ENCODE measurements around the gene MVB12B.

MVB12B gene

GRCh38 chr9:126384926-126385325 is 58.3 kb downstream of the MVB12B start:
- no peak for DNase-seq (ENCODE audit: low read depth in 2 of 2)

DNA sequence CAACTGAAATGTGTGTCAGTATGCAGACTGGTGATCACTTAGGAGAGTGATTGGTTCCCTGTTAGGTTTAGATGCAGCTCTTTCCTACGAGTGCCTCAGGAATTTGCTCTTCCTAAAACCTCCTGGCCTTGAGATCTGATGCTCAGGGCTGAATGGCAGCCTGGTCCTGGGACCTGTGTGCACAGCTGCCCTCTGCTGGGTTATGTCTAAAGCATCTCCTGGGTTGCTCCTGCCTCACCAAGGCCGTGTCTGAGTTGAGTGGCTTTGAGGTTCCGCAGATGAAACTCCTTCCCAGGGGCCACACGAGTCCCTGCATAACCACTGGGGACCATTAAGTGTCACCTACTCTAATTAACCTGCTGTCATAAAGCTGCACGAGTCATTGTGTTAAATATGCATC is 59.5 kb downstream of the MVB12B start:
- DNase-seq (ENCODE audit: low read depth in 2 of 2) = no peak

DNA sequence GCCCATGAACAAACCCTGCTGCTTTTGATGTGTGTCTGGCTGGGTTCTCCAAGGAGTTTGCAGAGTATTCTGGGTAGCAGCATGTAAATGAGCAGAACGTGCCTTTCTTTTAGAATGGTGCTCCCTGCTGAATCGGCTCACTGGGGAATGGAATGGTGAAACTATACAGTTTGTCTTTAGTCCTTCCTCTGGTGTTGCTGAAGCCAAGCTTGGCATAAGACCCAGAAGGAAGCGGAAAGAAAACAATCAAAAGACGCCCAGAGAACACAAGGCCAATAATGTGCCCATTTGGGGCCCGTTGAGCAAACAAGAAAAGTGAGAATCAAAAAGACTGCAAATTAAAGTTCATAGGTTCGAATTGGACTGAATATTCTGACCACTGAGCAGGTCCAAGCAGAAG is 60.1 kb downstream of the MVB12B start:
- no peak for DNase-seq (ENCODE audit: low read depth in 2 of 2)

DNA sequence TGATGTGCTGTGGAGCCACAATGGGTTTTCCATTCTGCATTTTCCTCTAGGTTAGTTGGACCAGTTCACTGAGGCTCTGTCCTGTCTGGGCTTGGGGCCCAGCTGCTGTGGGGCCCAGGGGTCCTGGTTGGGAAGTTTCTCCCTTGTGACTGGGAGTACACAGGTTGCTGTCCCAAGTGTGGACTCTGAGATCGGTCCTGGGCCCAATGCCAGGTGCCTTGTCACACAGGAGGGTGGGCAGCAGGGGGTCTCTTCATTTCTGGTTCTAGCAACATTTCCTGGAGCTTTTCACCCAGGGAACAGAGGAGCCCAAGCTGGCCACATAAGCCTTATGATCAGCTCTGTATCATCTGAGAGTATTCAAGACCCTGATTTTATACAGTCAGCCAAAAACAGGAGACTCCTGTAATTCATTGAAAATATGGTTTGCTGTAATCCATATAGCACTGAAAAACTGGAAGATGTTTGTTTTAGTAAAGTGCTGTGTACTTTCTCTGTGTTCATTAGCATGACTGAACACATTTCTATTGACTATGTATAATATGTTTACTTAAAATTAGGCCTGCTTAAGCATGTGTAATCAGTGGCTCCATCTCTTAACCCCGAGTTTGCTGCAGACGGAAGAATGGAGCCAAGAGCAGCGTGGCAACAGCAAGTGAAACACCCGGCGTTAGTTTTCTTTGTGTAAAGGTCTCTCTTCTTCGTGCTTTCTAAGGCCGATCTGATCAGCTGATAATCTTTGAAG is 62.5 kb downstream of the MVB12B start:
- no peak for DNase-seq (ENCODE audit: low read depth in 2 of 2)

GRCh38 chr9:126389992-126390391 is 63.4 kb downstream of the MVB12B start:
- no peak for DNase-seq (ENCODE audit: low read depth in 2 of 2)

- DNase-seq (ENCODE audit: low read depth in 2 of 2) = no peak
Observed at GRCh38 chr9:126390923-126391322, 64.3 kb downstream of the MVB12B start.

GRCh38 chr9:126391713-126392661 is 65.4 kb downstream of the MVB12B start:
- no peak for DNase-seq (ENCODE audit: low read depth in 2 of 2)

DNA sequence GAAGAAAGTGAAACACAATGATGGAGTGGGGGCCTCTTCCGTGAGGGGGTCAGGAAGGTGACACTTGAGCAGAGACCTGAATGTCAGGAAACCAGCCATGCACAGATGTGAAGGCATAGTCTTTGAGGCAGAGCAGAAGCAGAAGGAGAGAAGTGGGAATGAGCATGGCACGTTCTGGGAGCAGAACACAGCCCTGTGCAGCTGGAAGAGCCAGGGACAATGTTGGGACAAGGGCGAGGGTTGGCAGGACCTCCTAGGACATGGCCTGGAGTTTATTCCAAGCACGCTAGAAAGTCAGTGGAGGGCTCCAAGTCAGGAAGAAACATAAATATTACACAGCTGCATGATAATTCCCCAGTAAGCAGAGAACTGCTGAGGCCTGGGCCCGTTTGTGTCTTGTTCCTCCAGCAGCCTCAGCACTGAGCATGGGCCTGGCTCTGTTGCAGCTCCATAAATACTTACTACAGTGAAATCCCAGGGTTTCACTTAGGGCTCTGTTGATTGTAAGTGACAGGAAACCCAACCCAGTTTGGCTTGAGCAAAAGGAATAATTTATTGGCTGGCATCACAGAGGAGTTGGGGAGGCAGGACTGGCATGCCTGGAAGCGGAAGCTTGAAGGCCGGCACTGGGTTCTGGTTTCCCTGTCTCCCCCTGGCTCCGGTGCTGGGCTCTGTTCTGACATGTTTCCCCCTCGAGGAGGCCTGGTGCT is 66.2 kb downstream of the MVB12B start:
- no peak for DNase-seq (ENCODE audit: low read depth in 2 of 2)

DNA sequence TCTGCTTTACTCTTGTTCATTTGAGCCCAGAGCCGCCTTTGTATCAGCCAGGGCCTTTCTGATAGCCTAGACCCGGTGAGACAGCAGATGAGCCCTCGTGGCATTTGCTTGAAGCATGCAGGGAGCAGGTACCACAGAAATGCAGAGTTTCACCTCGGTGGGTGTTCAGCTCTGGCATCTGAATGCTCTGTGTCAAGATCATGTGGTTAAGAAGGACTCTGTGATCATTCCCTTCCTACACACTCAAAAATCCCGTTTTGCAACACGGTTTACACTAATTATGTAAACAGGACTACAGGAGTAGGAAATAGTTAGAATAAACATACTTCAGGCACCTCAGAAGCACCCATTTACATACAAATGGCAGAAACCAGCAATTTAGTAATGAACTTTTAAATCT is 67.2 kb downstream of the MVB12B start:
- DNase-seq (ENCODE audit: low read depth in 2 of 2) = no peak

GRCh38 chr9:126394802-126395201 is 68.2 kb downstream of the MVB12B start:
- no peak for DNase-seq (ENCODE audit: low read depth in 2 of 2)

- DNase-seq (ENCODE audit: low read depth in 2 of 2) = no peak
Observed at GRCh38 chr9:126395439-126396212, 69.0 kb downstream of the MVB12B start.

GRCh38 chr9:126397056-126397455 is 70.4 kb downstream of the MVB12B start:
- no peak for DNase-seq (ENCODE audit: low read depth in 2 of 2)

GRCh38 chr9:126398403-126399058 is 71.9 kb downstream of the MVB12B start:
- peak; percentile 27 to 53 for DNase-seq (ENCODE audit: low read depth in 2 of 2)

DNA sequence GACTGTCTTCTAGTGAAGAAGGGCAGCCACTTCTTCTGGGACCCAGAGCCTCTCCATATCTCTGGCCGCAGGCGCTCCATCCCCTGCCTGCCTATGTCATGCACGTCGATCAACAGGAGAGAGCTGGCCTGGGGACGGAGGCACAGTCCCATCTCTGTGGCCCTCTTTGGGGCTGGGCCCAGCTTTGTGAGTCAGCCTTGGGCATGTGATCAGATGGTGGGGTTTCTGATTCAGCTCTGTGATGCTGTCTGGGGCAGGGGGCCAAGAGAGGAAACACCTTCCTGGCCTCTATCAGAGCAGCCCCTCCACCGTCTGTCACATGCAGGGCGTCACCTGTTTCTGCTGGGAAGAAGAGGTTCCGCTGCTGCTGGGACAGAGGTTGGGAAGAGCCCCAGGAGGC is 72.6 kb downstream of the MVB12B start:
- no peak for DNase-seq (ENCODE audit: low read depth in 2 of 2)

GRCh38 chr9:126399789-126400188 is 73.2 kb downstream of the MVB12B start:
- DNase-seq (ENCODE audit: low read depth in 2 of 2) = no peak

DNA sequence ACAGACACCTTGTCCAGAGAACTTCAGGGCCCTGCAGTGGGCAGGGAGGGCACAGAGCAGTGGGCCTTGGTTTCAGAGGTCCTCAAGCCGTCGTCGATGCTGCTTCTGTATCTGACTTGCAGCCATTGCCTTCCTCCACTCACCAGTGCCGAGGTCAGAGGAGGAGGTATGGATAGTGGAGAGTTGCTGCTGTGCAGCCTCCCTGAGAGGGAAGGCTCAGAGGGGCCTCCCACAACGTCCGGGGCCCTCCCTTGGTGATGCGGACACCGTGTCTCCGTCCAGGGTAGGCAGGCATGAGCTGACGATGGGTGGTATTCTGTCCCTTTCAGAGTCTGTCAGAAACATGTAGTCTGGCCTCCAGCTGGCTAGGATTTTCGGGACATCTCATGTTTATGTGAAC is 73.9 kb downstream of the MVB12B start:
- DNase-seq (ENCODE audit: low read depth in 2 of 2) = no peak

- DNase-seq (ENCODE audit: low read depth in 2 of 2) = no peak
Observed at GRCh38 chr9:126401107-126401506, 74.5 kb downstream of the MVB12B start.

- DNase-seq (ENCODE audit: low read depth in 2 of 2) = no peak
Observed at GRCh38 chr9:126401581-126401980, 75.0 kb downstream of the MVB12B start.

- no peak for DNase-seq (ENCODE audit: low read depth in 2 of 2)
Observed at GRCh38 chr9:126403397-126403796, 76.8 kb downstream of the MVB12B start.

DNA sequence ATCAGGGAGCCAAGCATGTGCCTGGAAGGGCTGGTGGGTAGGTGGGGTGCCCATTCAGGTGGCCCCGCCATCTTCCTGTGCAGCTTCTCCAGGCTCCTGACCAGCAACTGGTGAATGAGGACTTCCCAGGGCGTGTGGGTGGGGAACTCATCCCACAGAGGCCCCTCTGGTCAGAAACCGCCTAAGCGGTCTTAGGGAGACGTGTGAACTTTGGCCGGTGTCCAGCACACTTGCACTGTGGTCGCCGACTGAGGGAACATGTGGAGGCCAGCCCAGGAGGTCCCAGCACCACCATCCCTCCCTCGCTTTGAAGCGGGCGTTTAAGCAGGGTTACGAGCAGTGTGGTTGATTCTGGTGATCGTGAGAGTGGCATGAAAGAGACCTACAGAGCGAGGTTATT is 77.8 kb downstream of the MVB12B start:
- DNase-seq (ENCODE audit: low read depth in 2 of 2) = no peak

DNA sequence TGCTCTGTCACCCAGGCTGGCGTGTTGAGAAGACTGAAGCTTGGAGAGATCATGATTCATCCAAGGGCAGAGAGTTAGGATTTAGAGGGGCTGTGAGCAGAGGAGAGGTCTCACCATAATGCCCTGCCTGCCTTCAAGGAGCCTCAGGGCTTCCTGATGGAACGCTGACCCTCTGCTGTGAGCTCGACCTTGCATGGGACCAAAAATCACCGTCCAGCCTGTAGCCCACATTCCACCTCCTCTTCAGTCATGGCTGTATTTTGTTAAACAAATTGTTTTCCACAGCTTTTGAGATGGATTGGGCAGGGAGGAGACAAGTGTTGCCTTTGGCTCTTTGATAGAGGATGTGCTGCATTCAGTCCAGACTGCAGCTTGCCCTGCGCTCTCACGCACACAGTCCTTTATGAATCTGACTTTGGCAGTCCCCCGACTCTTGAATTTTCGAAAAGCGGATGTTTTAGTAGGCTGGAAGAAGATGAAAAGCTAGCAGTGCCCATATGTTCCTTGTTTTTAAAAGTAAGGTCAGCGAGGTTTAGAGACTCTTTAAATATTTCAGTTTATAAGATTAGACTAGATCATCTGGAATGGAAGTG is 79.5 kb downstream of the MVB12B start:
- DNase-seq (ENCODE audit: low read depth in 2 of 2) = no peak
